Measurements from ENCODE around the gene RXRB. TPM values are rescaled to one million over a fixed set of nuclear protein-coding genes. Genes with fewer than 3 reads are reported as not detected.
"Not testable (repeated sequence)": the region's sequence is repeated elsewhere in the genome, so short reads cannot be mapped to it uniquely, and the experiment has no call there.

The RXRB gene
- polyA plus RNA-seq, 1 donor: 65.6 TPM

- no peak for DNase-seq
Measured at GRCh38 chr6:33164665-33165373, 35.6 kb downstream of the RXRB start.

GRCh38 chr6:33164176-33164575, 36.3 kb downstream of the RXRB start:
- no peak for DNase-seq

GRCh38 chr6:33163540-33163939, 36.9 kb downstream of the RXRB start:
- no peak for DNase-seq

- DNase-seq: peak; percentile 52
Measured at GRCh38 chr6:33161354-33162331, 38.8 kb downstream of the RXRB start.

- DNase-seq: no peak
Measured at GRCh38 chr6:33160728-33161344, 39.6 kb downstream of the RXRB start.

- DNase-seq: no peak
Measured at GRCh38 chr6:33160096-33160495, 40.4 kb downstream of the RXRB start.

- DNase-seq: no peak
Measured at GRCh38 chr6:33156964-33157363, 43.5 kb downstream of the RXRB start.

GRCh38 chr6:33156561-33156960, 43.9 kb downstream of the RXRB start:
- no peak for DNase-seq

- no peak for DNase-seq
Measured at GRCh38 chr6:33154349-33154748, 46.1 kb downstream of the RXRB start.

GRCh38 chr6:33151050-33151449, 49.4 kb downstream of the RXRB start:
- DNase-seq: no peak

- DNase-seq: not testable (repeated sequence)
Measured at GRCh38 chr6:33150560-33150959, 49.9 kb downstream of the RXRB start.

- DNase-seq: peak; percentile 55
Measured at GRCh38 chr6:33147807-33148666, 52.4 kb downstream of the RXRB start.

- DNase-seq: no peak
Measured at GRCh38 chr6:33144373-33144772, 56.1 kb downstream of the RXRB start.

Other genes with a start within 250 kb of the RXRB start
- gene HLA-DMA, start 247.6 kb downstream of the RXRB start, polyA plus RNA-seq (ENCODE audit: insufficient read length): 14.7 TPM
- 357 TPM for gene BRD2, start 232.1 kb downstream of the RXRB start, polyA plus RNA-seq (ENCODE audit: insufficient read length)
- 5.9 TPM for gene HLA-DOA, start 191.1 kb downstream of the RXRB start, polyA plus RNA-seq (ENCODE audit: insufficient read length)
- gene HLA-DPA1, start 127.0 kb downstream of the RXRB start, polyA plus RNA-seq (ENCODE audit: insufficient read length): 20.2 TPM
- gene HLA-DPB1, start 124.7 kb downstream of the RXRB start, polyA plus RNA-seq (ENCODE audit: insufficient read length): 13.5 TPM
- 5.9 TPM for gene COL11A2, start 8.2 kb downstream of the RXRB start, polyA plus RNA-seq (ENCODE audit: insufficient read length)
- gene SLC39A7, start 202 bp upstream of the RXRB start, polyA plus RNA-seq (ENCODE audit: insufficient read length): 115 TPM
- 23.9 TPM for gene HSD17B8, start 4.0 kb upstream of the RXRB start, polyA plus RNA-seq (ENCODE audit: insufficient read length)
- gene RING1, start 7.8 kb upstream of the RXRB start, polyA plus RNA-seq (ENCODE audit: insufficient read length): 53.4 TPM
- gene VPS52, start 71.2 kb upstream of the RXRB start, polyA plus RNA-seq (ENCODE audit: insufficient read length): 100 TPM
- gene RPS18, start 71.4 kb upstream of the RXRB start, polyA plus RNA-seq (ENCODE audit: insufficient read length): 2,698 TPM
- gene B3GALT4, start 76.5 kb upstream of the RXRB start, polyA plus RNA-seq (ENCODE audit: insufficient read length): 4.0 TPM
- gene WDR46, start 88.6 kb upstream of the RXRB start, polyA plus RNA-seq (ENCODE audit: insufficient read length): 59.7 TPM
- 65.4 TPM for gene PFDN6, start 88.9 kb upstream of the RXRB start, polyA plus RNA-seq (ENCODE audit: insufficient read length)
- 119 TPM for gene RGL2, start 98.3 kb upstream of the RXRB start, polyA plus RNA-seq (ENCODE audit: insufficient read length)
- 37.6 TPM for gene TAPBP, start 113.4 kb upstream of the RXRB start, polyA plus RNA-seq (ENCODE audit: insufficient read length)
- 20.9 TPM for gene ZBTB22, start 117.1 kb upstream of the RXRB start, polyA plus RNA-seq (ENCODE audit: insufficient read length)
- 59.0 TPM for gene DAXX, start 122.3 kb upstream of the RXRB start, polyA plus RNA-seq (ENCODE audit: insufficient read length)
- 62.9 TPM for gene KIFC1, start 191.2 kb upstream of the RXRB start, polyA plus RNA-seq (ENCODE audit: insufficient read length)
- gene PHF1, start 210.3 kb upstream of the RXRB start, polyA plus RNA-seq (ENCODE audit: insufficient read length): 68.8 TPM
- gene CUTA, start 217.4 kb upstream of the RXRB start, polyA plus RNA-seq (ENCODE audit: insufficient read length): 211 TPM
- 40.9 TPM for gene SYNGAP1, start 219.4 kb upstream of the RXRB start, polyA plus RNA-seq (ENCODE audit: insufficient read length)